Upper lobe of right lung (tissue), 1 donor: ENCODE data around the gene BOC. TPM values are rescaled to one million over a fixed set of nuclear protein-coding genes. Genes with fewer than 3 reads are reported as not detected.
"Not testable (repeated sequence)": the region's sequence is repeated elsewhere in the genome, so short reads cannot be mapped to it uniquely, and the experiment has no call there.

ENCODE experiments used
- ATAC-seq: fragments of 200-7000 bp; cut with Tn5 transposase; one replicate; pipeline ENCODE4 v1.9.1; 2020; ENCODE audit warnings: mild to moderate bottlenecking, moderate library complexity
- DNase-seq: peaks from one replicate; pipeline ENCODE4 v3.0.0-alpha.2; 2020
- H3K27ac ChIP-seq: fragments of 200-600 bp; one replicate; pipeline ENCODE4 v1.8.0; 2022
- H3K27me3 ChIP-seq: fragments of 200-600 bp; one replicate; pipeline ENCODE4 v1.8.0; 2022; ENCODE audit warnings: mild to moderate bottlenecking
- H3K36me3 ChIP-seq: fragments of 200-600 bp; one replicate; pipeline ENCODE4 v1.8.0; 2022
- H3K4me1 ChIP-seq: fragments of 200-600 bp; one replicate; pipeline ENCODE4 v1.8.0; 2022
- H3K4me3 ChIP-seq: fragments of 200-600 bp; one replicate; pipeline ENCODE4 v1.8.0; 2022; ENCODE audit warnings: mild to moderate bottlenecking
- H3K9me3 ChIP-seq: fragments of 200-600 bp; one replicate; pipeline ENCODE4 v1.8.0; 2022
- CTCF ChIP-seq: fragments of 200-600 bp; IDR thresholded peaks from one replicate; pipeline ENCODE4 v1.8.0; 2022; ENCODE audit warnings: antibody characterized with exemption
- intact Hi-C: fragments of 100-400 bp; cut with DNase I; formaldehyde crosslinking; loops from one replicate; pipeline ENCODE4 v1.11.0; 2022
- total RNA-seq: library from RNA; stranded (reverse); fragmentation: NEBNext Ultra II Directional; extraction: Animal tissue kit (Norgen Biotek cat#: 25700); gene quantifications from one replicate; pipeline ENCODE4 v1.2.1, GENCODE V29; 2021
- donor health status: DM: no; HTN: yes; CAD: no; lungs with severe emphysema.

Gene BOC
- total RNA-seq, 1 donor from 2014 or later = 6.1 TPM

- no peaks in the 10 kb centered on the region for H3K4me1 ChIP-seq
- H3K36me3 ChIP-seq = no peaks in the 10 kb centered on the region
- H3K27ac ChIP-seq = no peak overlapping the region
- no peak for DNase-seq
- ATAC-seq = no peak
- H3K9me3 ChIP-seq = no peaks in the 10 kb centered on the region
- intact Hi-C loops = no loop called here
- no peaks in the 10 kb centered on the region for H3K27me3 ChIP-seq
- no peak overlapping the region for H3K4me3 ChIP-seq
- no peak for TF ChIP-seq CTCF
These were observed 44.5 kb upstream of the BOC start for GRCh38 chr3:113166719-113167492.

- Histone ChIP-seq H3K36me3 (no peaks in the 10 kb centered on the region), H3K4me3 (no peak overlapping the region), H3K27me3 (no peaks in the 10 kb centered on the region), H3K27ac (no peak overlapping the region), H3K4me1 (no peaks in the 10 kb centered on the region), H3K9me3 (no peaks in the 10 kb centered on the region)
- TF ChIP-seq CTCF = no peak
- DNase-seq (no peak), ATAC-seq (no peak)
- intact Hi-C loops = no loop called here
These were observed 43.2 kb upstream of the BOC start for GRCh38 chr3:113167825-113168801.

- H3K4me3 ChIP-seq = no peak overlapping the region
- no peak overlapping the region for H3K27ac ChIP-seq
- no peaks in the 10 kb centered on the region for H3K27me3 ChIP-seq
- TF ChIP-seq CTCF = no peak
- no peak for ATAC-seq
- intact Hi-C loops = no loop called here
- no peaks in the 10 kb centered on the region for H3K36me3 ChIP-seq
- no peaks in the 10 kb centered on the region for H3K4me1 ChIP-seq
- H3K9me3 ChIP-seq = no peaks in the 10 kb centered on the region
- DNase-seq = no peak
These were observed 41.4 kb upstream of the BOC start for GRCh38 chr3:113169891-113170452.

- no peaks in the 10 kb centered on the region for H3K4me1 ChIP-seq
- H3K36me3 ChIP-seq = no peaks in the 10 kb centered on the region
- no peak for TF ChIP-seq CTCF
- no peaks in the 10 kb centered on the region for H3K9me3 ChIP-seq
- no peaks in the 10 kb centered on the region for H3K27me3 ChIP-seq
- DNase-seq = no peak
- no peak for ATAC-seq
- intact Hi-C loops = no loop called here
- H3K27ac ChIP-seq = no peak overlapping the region
- no peak overlapping the region for H3K4me3 ChIP-seq
These were observed 40.6 kb upstream of the BOC start for GRCh38 chr3:113170771-113171170.

GRCh38 chr3:113171675-113172300, 39.6 kb upstream of the BOC start:
- H3K27me3 ChIP-seq, H3K36me3 ChIP-seq, H3K4me3 ChIP-seq, DNase-seq, H3K9me3 ChIP-seq, ATAC-seq, H3K4me1 ChIP-seq, intact Hi-C loops, H3K27ac ChIP-seq: not testable (repeated sequence)
